ENCODE measurements around the gene WRAP73. TPM values are rescaled to one million over a fixed set of nuclear protein-coding genes. Genes with fewer than 3 reads are reported as not detected.

The WRAP73 gene
- total RNA-seq, 3 donors from 2014 or later: 19.3 to 23.6 (median 20.2) TPM

- no peak overlapping the region for H3K27ac ChIP-seq
- no peak overlapping the region for H3K4me3 ChIP-seq
- TF ChIP-seq POLR2AphosphoS5 (IDR thresholded peaks at IDR 0.05) (no peak), CTCF (IDR thresholded peaks at IDR 0.05) (peak; percentile 82 to 89 (median 84))
- peaks cover 6% of the 10 kb centered on the region in 2 donors for H3K4me1 ChIP-seq
- H3K27me3 ChIP-seq: no peaks in the 10 kb centered on the region
- DNase-seq (ENCODE audit: low spot score in 2 of 2): peak; percentile 70 to 75
- H3K9me3 ChIP-seq: no peaks in the 10 kb centered on the region
- intact Hi-C loops (cut with DNase I; ENCODE audit: low total_unique reads): no loop called here
- H3K36me3 ChIP-seq: no peaks in the 10 kb centered on the region
Observed at GRCh38 chr1:3618881-3619671, 30.8 kb downstream of the WRAP73 start.

GRCh38 chr1:3618531-3618880 lies 31.4 kb downstream of the WRAP73 start:
- intact Hi-C loops (cut with DNase I; ENCODE audit: low total_unique reads): no loop called here

GRCh38 chr1:3617806-3618345 lies 32.0 kb downstream of the WRAP73 start:
- intact Hi-C loops (cut with DNase I; ENCODE audit: low total_unique reads): no loop called here
- H3K27ac ChIP-seq: no peak overlapping the region
- TF ChIP-seq CTCF (IDR thresholded peaks at IDR 0.05) (no peak), POLR2A (IDR thresholded peaks at IDR 0.05) (no peak), POLR2AphosphoS5 (IDR thresholded peaks at IDR 0.05) (no peak)

More at GRCh38 chr1:3618531-3618880, 31.4 kb downstream of the WRAP73 start:
- no peaks in the 10 kb centered on the region for H3K27me3 ChIP-seq
- peaks cover 4 to 6% of the 10 kb centered on the region in 2 donors for H3K4me1 ChIP-seq
- H3K4me3 ChIP-seq: no peak overlapping the region
- no peak for DNase-seq (ENCODE audit: low spot score in 2 of 2)
- H3K9me3 ChIP-seq: no peaks in the 10 kb centered on the region
- TF ChIP-seq POLR2A (IDR thresholded peaks at IDR 0.05): no peak
- no peak for TF ChIP-seq POLR2AphosphoS5 (IDR thresholded peaks at IDR 0.05)
- TF ChIP-seq CTCF (IDR thresholded peaks at IDR 0.05): no peak
- no peaks in the 10 kb centered on the region for H3K36me3 ChIP-seq
- H3K27ac ChIP-seq: no peak overlapping the region

GRCh38 chr1:3616861-3617260 lies 33.0 kb downstream of the WRAP73 start:
- TF ChIP-seq POLR2AphosphoS5 (IDR thresholded peaks at IDR 0.05) (no peak), CTCF (IDR thresholded peaks at IDR 0.05) (no peak), POLR2A (IDR thresholded peaks at IDR 0.05) (no peak)
- no peak overlapping the region for H3K4me3 ChIP-seq
- no peaks in the 10 kb centered on the region for H3K9me3 ChIP-seq
- intact Hi-C loops (cut with DNase I; ENCODE audit: low total_unique reads): no loop called here
- no peak for DNase-seq (ENCODE audit: low spot score in 2 of 2)
- no peaks in the 10 kb centered on the region for H3K4me1 ChIP-seq
- H3K27ac ChIP-seq: no peak overlapping the region
- H3K27me3 ChIP-seq: no peaks in the 10 kb centered on the region
- H3K36me3 ChIP-seq: no peaks in the 10 kb centered on the region

More at GRCh38 chr1:3617806-3618345, 32.0 kb downstream of the WRAP73 start:
- no peak overlapping the region for H3K4me3 ChIP-seq
- H3K36me3 ChIP-seq: no peaks in the 10 kb centered on the region
- no peak for DNase-seq (ENCODE audit: low spot score in 2 of 2)
- H3K9me3 ChIP-seq: no peaks in the 10 kb centered on the region
- no peaks in the 10 kb centered on the region for H3K27me3 ChIP-seq
- H3K4me1 ChIP-seq: peaks cover 0 to 2% of the 10 kb centered on the region in 2 donors
